ENCODE results near the gene MSI2.

DNA sequence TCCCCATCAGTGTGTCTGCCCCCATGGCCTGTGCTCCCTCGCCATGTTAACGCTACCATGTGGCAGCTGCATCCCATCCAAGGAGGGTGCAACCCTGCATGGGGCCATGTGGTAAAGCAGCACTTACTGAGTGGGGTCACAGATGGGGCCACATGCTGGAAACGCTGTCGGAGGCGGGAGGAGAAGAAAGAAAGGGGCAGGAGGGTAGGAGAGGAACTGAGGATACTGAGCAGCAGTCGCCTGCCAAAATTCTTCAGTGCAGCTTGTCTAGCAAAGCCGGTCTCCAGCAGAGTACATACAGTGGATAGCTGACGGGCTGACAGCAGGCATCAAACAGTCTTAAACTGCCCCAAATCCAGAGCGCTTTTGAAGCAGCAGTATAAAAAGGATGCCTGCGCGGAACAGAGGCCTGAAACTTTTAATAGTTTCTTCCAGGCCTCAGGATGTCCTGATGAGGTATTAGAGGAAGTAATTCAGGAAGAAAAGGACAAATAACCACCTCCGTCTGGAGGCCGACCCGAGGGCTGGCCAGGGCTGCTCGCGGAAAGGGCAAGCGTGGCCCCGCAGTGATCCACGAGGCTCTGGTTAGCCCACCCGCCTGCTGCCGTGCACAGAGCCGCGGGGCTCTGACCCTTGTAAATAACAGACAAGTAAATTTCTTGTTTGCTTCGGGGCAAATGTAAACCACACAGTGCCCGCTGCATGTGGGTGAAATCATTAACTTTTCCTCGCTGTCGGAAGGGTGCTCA is 339.8 kb downstream of the MSI2 start:
- TF ChIP-seq YY1 (IDR thresholded peaks at IDR 0.05; ENCODE audit: insufficient read depth, insufficient read length): no peak
- no peak for TF ChIP-seq ZNF274 (IDR thresholded peaks at IDR 0.05; ENCODE audit: low read depth, low read length)
- TF ChIP-seq SUZ12 (IDR thresholded peaks at IDR 0.05; ENCODE audit: extremely low read depth, insufficient read depth, insufficient read length): no peak
